Activated effector memory CD4-positive, alpha-beta T cell treated with anti-CD3 and anti-CD28 coated beads, Interleukin-2, amount 50 U/mL, for 16 hours (primary cell): Measurements from ENCODE around the gene CAPN14.
A peak's percentile ranks its signal among the peaks of the same experiment; 100 is the strongest.

Experiments used
- DNase-seq: peaks from one replicate; pipeline ENCODE4 v3.0.0-alpha.2; 2020

CAPN14 gene

DNA sequence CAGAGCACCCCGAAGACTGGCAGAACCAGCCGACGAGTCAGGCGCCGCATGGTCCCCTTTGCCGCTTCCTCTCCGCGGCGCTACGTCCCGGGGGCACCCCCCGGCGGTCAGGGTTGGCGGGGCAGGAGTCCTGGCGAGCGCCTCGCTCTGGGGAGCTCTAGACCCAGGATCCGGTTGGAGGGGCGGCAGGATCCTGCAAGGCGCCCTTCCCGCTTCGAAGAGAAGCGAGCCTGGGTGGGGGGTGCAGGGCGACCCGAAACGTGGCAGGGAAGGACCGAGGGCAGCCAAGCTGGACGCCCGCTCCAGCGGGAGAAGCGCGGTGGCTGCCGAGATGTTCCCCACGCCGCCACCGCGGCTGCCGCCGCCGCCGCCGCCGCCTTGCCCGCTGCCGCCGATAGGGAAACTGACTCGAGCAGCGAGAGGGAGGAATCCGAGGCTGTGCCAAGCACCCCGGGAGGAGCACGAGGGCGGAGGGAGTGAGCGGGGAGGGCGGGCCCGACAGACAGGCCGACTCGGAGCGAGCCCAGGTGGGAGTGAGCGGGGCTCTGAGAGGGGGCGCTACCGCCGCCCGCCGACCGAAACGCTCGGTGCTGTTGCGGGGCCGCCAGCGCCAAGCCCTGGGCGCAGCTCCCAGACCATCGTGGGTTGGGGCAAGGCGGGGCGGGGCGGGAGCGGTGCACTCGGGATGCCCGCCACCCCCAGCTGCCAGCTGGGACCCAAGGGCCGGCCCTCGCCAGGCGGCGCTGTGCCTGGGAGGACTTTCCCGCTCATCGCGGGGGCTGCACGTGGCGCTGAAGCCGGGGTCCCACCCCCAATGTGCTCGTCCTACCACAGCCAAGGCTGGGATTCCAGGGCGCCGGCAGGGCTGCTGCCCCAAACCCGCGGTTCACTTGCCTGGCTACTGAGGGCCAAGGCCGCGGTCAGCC is 79.0 kb downstream of the CAPN14 start, which contains the start of gene GALNT14:
TSS of gene GALNT14 (minus strand) at position 404 of the 926 bp plus-strand sequence. CDS start at position 50, 354 bp downstream.
- peak; percentile 65 for DNase-seq

DNA sequence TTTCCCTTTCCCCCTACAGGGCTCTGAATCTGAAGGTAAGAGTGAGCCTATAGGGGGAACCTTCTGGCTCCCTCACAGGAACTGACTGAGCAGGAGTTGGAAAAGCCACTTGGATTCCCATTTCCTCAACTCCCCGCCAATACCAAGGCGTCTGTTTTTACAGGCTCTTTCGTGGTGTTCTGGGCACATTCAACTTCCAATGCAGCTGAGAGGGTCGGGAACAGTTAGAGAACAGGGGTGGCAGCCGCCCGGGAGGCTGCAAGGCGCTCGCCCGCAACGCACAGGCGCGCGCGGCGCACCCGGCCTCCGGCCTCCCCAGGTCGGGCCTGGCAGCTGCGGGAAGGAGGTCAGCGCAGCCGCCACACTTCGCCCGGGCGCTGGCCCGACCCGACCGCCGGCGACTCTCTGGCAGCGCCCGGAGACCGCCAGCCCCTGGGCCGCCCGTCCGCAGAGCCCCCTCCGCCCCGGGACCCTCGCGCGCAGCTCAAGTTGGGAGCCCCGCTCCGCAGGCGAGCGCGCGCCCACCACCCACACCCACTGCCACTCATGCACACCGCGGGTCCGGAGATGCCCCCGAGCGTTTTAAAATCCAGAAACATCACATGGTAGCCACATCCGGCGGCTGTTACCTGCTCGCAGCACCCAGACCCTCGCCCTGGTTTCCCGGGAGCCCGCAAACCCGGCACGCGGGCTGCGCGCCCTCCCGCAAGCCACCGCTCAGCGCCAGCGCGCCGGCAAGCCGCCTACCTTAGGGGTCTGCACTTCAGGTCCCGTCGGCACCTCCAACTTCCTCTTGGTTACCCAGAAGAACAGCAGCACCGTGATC is 79.9 kb downstream of the CAPN14 start:
- DNase-seq = no peak

DNA sequence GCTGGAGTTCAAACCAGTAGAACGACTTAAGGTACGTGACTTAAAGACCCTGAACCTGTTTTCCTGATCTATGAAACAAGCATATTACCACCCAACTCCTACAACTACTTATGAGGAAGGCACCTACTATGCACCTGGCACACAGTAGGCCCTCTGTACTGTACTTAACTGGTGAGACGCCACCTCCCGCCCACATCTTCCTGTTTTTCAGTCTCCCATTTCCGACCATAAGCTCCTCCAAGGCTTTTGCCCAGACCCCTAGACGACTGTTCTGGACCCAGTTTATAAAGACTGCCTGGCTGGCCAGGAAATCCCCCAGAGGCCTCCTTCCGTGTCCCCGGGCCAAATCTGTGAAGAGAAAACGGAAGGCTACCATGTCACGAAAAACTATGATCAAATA is 80.6 kb downstream of the CAPN14 start:
- DNase-seq = no peak

DNA sequence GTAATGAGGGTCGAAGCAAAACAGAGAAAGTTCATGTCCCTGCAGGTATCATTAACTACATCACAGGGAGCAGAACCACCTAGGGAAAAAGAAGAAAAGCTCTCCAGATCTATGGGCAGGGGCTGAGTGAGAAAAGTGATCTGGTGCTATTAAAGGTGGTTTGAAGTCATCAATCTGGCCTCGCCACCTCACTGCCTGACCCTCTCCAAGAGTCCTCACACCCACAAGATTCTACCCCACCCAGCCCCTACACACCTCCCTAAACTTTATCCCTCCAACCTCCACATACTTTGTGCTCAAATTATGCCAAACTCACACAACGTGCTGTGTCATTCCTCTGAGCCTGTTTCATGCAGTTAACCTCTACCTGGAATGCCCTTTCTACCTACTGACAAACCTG is 81.3 kb downstream of the CAPN14 start:
- DNase-seq = no peak

DNA sequence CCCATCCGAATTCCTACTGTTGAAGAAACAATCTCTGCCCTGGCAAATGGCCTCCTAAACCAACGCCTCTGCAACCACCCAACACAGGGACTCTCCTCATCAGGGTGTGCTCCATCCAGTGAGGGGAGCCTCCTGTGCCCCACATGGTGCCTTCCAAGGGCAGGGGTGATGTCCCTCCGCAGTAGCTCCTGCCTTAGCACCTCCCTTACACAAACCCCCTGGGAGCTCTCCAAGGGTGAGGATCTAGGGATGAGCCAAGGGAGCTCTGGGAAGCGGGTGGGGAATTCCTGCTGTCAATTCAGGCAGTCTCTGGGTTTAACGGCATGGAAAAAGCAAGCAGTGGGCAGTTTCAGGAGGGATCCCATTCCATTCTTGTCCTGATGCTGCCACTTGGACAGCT is 82.8 kb downstream of the CAPN14 start:
- DNase-seq = no peak

DNA sequence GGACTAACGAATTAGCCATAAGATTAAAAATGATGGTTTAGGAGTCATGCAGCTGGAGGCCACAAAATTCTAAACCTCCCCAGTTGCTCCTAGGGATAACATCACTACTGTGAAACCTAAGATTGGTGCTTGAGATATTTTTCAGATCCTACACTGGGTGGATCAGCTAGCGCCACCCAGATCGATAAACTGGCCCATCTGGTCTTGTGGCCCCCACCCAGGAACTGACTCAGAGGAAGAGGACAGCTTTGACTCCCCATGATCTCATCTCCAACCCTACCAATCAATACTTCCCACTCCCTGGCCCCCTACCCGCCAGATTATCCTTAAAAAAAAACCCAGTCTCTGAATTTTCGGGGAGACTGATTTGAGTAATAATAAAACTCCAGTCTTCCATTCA is 84.5 kb downstream of the CAPN14 start:
- no peak for DNase-seq

DNA sequence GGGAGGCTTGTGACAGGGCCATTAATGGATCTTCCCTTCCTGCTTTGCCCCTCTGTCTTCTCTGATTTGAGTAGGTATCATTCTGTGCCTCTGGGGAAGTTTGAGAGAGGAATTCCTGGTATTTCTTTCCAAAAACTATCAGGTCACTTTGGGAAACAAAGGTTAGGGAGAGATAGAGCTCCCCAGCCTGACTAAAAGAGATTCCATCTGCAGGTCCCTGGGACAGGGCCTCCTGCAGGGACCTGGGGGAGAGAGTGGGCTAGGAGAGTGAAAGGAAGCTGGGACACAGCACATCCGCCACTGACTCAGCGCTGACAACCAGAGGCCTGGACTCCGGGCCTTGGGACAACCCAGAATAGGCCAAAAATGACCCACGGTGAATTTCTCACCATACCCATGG is 85.4 kb downstream of the CAPN14 start:
- no peak for DNase-seq

DNA sequence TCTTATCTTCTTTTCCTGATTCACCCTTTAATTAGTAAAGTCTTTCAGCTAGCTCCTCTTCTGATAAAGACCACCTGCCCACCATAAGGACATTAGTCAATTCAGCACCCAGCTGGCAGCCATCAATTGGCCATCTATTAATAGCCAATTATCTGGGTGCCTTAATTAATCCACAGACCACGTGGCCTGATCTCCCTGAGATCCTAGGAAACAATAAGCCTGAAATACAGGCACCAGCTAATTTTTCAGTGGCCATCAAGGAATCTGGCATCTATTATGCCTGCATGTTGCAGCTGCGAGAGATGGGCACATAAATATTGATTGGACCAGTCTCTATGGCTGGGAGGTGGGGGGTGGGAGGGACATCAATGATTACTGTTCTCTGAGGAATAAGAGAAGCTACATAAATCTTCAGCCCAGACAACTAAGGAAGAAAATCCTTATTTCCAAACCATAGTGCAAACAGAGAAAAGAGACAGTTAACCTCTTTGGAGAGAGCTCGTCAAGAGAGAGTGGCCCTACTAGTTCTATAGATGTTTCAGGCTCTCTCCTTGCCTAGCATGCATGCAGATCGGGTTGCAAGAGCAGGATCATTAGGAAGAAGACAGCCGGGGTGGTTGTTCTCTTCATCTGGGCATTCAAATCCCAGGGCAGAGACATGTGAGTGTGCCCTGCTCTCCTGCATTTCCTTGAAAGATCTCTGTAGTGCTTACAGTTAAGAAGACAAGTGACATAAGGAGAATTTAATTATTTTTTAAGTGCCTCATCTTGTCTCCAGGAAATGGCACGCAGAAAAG is 87.7 kb downstream of the CAPN14 start:
- DNase-seq = no peak

DNA sequence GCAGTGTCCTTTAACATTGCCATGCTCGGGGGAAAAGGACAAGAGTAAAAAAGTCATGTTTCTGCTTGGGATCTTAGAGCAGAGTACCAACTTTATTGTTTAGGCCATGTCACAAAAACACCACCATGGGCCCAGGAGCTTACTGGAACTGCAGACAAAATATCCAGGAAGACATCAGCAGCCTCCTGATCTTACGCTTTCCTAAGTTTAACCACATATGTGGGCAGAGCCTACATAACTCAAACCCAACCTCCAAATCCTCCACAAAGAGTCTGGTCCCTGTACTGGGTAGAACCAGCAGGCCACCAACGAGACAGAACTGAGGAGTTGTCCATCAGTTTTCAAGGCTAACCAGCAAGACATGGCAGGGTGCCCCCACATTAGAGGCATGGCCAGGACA is 89.4 kb downstream of the CAPN14 start:
- DNase-seq = no peak

DNA sequence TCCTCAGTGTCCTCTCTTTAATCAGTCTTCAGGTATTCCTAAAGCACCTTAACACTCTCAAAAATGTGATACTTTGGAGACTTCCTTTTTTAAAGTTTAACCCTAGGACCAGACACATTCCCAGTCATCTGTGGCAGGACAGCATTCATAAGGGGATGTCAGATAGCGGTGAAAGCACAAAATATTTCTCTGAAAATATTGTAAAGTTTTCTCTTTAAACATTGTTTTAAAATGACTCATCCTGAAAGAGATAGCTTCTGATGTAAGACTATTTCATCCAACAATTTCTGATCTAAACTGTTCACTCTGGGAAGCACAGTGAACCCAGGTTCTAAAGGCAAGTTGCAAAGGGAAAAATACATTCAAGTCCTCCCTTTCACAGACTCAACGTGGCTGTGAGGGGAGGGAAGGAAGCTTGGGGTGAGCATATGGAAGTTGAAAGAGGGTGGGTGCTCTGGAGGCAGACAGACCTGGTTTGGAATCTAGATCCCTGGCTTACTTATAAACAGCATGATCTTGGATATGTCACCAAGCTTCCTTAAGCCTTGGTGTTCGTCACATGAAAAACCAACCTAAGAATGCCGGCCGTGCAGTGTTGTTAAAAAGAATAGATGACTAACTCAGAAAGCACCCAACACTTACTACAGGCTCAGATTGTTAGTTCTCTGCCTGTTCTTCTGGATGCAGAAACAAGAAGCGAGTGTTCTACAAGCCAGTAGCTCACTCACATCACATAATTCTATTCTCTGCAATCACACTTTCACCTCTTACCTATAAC is 91.2 kb downstream of the CAPN14 start:
- DNase-seq = no peak

DNA sequence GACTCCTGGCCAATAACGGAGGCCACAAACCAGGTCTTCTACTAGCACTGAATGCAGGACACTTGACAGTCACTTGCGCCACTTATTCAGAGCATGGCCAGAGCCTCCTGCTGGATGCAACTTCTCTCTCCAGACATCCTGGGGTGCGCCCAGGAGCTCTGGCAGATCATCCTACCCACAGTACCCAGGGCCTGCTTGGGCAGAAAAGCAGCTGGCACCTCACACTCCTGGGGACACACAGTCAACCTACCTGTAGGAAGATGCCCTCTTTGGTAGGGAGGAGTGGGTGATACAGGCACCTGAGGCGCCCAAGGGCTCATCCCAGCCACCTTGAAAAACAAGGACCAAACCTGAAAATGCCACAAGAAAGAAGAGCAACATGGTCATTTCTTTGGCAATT is 92.4 kb downstream of the CAPN14 start:
- DNase-seq = no peak
